Caco-2 (cell line): ENCODE measurements around the gene GOLGA8H. TPM values are rescaled to one million over a fixed set of nuclear protein-coding genes. Genes with fewer than 3 reads are reported as not detected.
A peak's percentile ranks its signal among the peaks of the same experiment; 100 is the strongest.
"Not testable (repeated sequence)": the region's sequence is repeated elsewhere in the genome, so short reads cannot be mapped to it uniquely, and the experiment has no call there.

ENCODE experiments used
- BruUV-seq: library from RNA; stranded (reverse); fragments of 400-500 nt; replicated peaks from 2 replicates; lab custom pipeline; 2021; lab: Mats Ljungman, UMichigan
- CTCF ChIA-PET: fragments of 300-600 bp; sonication (Branson Sonifier 250); formaldehyde crosslinking; loops from one replicate; lab custom pipeline; 2022; ENCODE audit warnings: antibody characterized with exemption; lab: Charles Lee
- POLR2A ChIA-PET: fragments of 300-600 bp; sonication (Branson Sonifier 250); formaldehyde crosslinking; loops from one replicate; lab custom pipeline; 2022; ENCODE audit warnings: antibody characterized with exemption; lab: Charles Lee
- DNase-seq, 2 experiments: peaks; one replicate each; pipeline versions ENCODE4 v3.0.0 to v3.0.0-alpha.2; 2020 to 2022
- H3K27me3 ChIP-seq: replicated peaks from 2 replicates; pipeline ENCODE4 v1.6.0; 2011; ENCODE audit warnings: low read length; ENCODE audit not compliant: control insufficient read depth, insufficient read depth
- H3K36me3 ChIP-seq: 2 replicates; pipeline ENCODE4 v1.5.1; 2011; ENCODE audit warnings: low read length; ENCODE audit not compliant: control insufficient read depth, insufficient read depth
- H3K4me1 ChIP-seq: fragments of 250-450 bp; sonication (Bioruptor Pico); 2 replicates; pipeline ENCODE4 v1.5.1; 2020; ENCODE audit warnings: mild to moderate bottlenecking
- H3K4me3 ChIP-seq: 2 replicates; pipeline ENCODE4 v1.5.1; 2011; ENCODE audit warnings: low read depth, mild to moderate bottlenecking, control low read depth, low read length
- H3K9me3 ChIP-seq: fragments of 250-450 bp; sonication (Bioruptor Pico); 2 replicates; pipeline ENCODE4 v1.5.1; 2020; ENCODE audit warnings: mild to moderate bottlenecking, moderate library complexity
- H3K27ac Mint-ChIP-seq: one replicate; pipeline ENCODE4 v1.8.0; 2022; ENCODE audit warnings: mixed read lengths; ENCODE audit not compliant: unreplicated experiment
- H3K27me3 Mint-ChIP-seq: one replicate; pipeline ENCODE4 v1.8.0; 2022; ENCODE audit warnings: mixed read lengths; ENCODE audit not compliant: insufficient read depth, unreplicated experiment
- H3K36me3 Mint-ChIP-seq: one replicate; pipeline ENCODE4 v1.8.0; 2022; ENCODE audit warnings: mild to moderate bottlenecking, mixed read lengths; ENCODE audit not compliant: insufficient read depth, unreplicated experiment
- H3K4me1 Mint-ChIP-seq: one replicate; pipeline ENCODE4 v1.8.0; 2022; ENCODE audit warnings: low read depth, mixed read lengths; ENCODE audit not compliant: unreplicated experiment
- H3K4me3 Mint-ChIP-seq: one replicate; pipeline ENCODE4 v1.8.0; 2022; ENCODE audit warnings: mild to moderate bottlenecking, moderate library complexity, mixed read lengths; ENCODE audit not compliant: unreplicated experiment
- H3K9me3 Mint-ChIP-seq: one replicate; pipeline ENCODE4 v1.8.0; 2022; ENCODE audit warnings: mixed read lengths; ENCODE audit not compliant: unreplicated experiment
- CTCF ChIP-seq, 2 experiments: fragments of 200-600 bp in 1 of 2; IDR thresholded peaks; 1 replicate in 1 of 2; 2 replicates in 1 of 2; pipeline versions ENCODE4 v1.5.1 to v1.8.0; 2011 to 2022; ENCODE audit warnings: antibody characterized with exemption in 1 of 2, control low read depth in 1 of 2, inconsistent platforms in 1 of 2, low read depth in 1 of 2, low read length in 1 of 2, mild to moderate bottlenecking in 1 of 2, moderate library complexity in 1 of 2; ENCODE audit not compliant: insufficient read depth in 1 of 2, severe bottlenecking in 1 of 2, unreplicated experiment in 1 of 2
- intact Hi-C: fragments of 100-400 bp; cut with micrococcal nuclease; formaldehyde crosslinking; loops from one replicate; pipeline ENCODE4 v1.10.0; 2022; ENCODE audit not compliant: unreplicated experiment
- total RNA-seq: library from RNA; stranded (reverse); gene quantifications from 2 replicates; pipeline ENCODE4 v1.2.3, GENCODE V29; 2022

GOLGA8H gene
- total RNA-seq, 1 experiment from 2014 or later, result 0.16 TPM

DNA sequence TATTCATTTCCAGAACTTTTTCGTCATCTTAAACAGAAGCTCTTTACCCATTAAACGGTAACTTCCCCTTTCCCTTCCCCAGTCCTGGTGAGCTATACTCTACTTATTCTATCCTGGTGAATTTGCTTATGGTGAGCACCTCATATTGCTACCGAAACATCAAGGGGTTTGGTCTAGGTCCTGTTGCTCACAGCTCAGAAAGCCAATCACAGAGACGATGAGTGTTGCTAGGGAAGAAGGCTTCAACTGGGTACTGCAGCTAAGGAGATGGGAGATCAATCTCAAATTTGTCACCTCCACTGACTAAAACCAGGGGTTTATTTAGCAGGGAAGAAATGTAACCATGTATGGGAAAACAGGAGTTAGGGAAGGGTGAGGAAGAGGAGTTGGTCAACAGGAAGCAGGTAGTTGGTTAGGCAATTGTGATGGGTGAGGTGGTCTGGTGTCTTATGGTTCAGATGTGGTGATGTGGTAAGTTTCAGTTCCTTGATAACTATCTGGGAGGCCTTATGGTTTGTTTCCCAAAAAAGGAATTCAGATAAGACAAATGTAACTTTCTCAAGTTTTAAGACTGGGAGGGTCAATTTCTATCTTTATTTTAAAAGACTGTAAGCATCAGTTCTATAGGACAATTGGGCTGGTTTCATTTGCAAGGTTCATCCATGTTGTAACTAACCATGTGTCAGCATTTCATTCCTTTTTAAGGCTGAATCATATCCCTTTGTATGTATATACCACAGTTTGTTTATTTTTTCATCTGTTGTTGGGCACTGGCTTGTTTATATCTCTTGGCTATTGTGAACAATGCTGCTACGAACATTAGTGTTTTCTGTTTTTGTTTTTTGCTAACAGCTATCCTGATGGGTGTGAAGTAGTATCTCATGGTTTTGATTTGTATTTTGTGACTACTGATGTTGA is 46.4 kb downstream of the GOLGA8H start:
- intact Hi-C loops, result no loop called here
- DNase-seq, result no peak
- Mint-ChIP-seq H3K9me3 (no peaks in the 10 kb centered on the region), H3K4me1 (no peaks in the 10 kb centered on the region), H3K27ac (peak overlapping the region; percentile 11), H3K36me3 (peaks cover 66% of the 10 kb centered on the region), H3K27me3 (no peaks in the 10 kb centered on the region), H3K4me3 (no peak overlapping the region)
- POLR2A ChIA-PET, result no interaction called here
- Histone ChIP-seq H3K27me3 (no peaks in the 10 kb centered on the region), H3K4me3 (no peak overlapping the region), H3K36me3 (no peaks in the 10 kb centered on the region), H3K4me1 (no peaks in the 10 kb centered on the region), H3K9me3 (no peaks in the 10 kb centered on the region)
- no peak for TF ChIP-seq CTCF (IDR thresholded peaks at IDR 0.05; ENCODE audit: insufficient read depth in 1 of 2, low read depth in 1 of 2, low read length in 1 of 2, severe bottlenecking in 1 of 2, unreplicated experiment in 1 of 2)
- no TSS peak for BruUV-seq
- CTCF ChIA-PET, result no interaction called here

GRCh38 chr15:30661154-30661553 is 57.3 kb downstream of the GOLGA8H start:
- H3K27ac Mint-ChIP-seq, BruUV-seq, H3K9me3 ChIP-seq, H3K9me3 Mint-ChIP-seq, POLR2A ChIA-PET, H3K4me1 Mint-ChIP-seq, H3K27me3 Mint-ChIP-seq, H3K36me3 ChIP-seq, H3K4me3 Mint-ChIP-seq, H3K4me1 ChIP-seq, H3K27me3 ChIP-seq, CTCF ChIA-PET, H3K4me3 ChIP-seq: not testable (repeated sequence)
- peaks cover 56% of the 10 kb centered on the region for H3K36me3 Mint-ChIP-seq
- TF ChIP-seq CTCF (IDR thresholded peaks at IDR 0.05; ENCODE audit: insufficient read depth in 1 of 2, low read depth in 1 of 2, low read length in 1 of 2, severe bottlenecking in 1 of 2, unreplicated experiment in 1 of 2), result peak; percentile 39 to 61
- peak in 1 of 2 experiments; percentile 30 for DNase-seq
- intact Hi-C loops, result loop anchor here (10.0 kb wide), 3 partner anchors 94 to 464 kb away; no protein-coding TSS in a partner anchor

Other genes starting within 250 kb of the GOLGA8H start
- gene CHRFAM7A, start 210.5 kb upstream of the GOLGA8H start, total RNA-seq, result not detected in 2 replicates
- gene GOLGA8R, start 189.8 kb upstream of the GOLGA8H start, total RNA-seq, result not detected in 2 replicates
- gene GOLGA8Q, start 52.0 kb upstream of the GOLGA8H start, total RNA-seq, result not detected in 2 replicates